TTC549 (cell line): Measurements from ENCODE around the gene GNPNAT1.
A peak's percentile ranks its signal among the peaks of the same experiment; 100 is the strongest.
"Not testable (repeated sequence)": the region's sequence is repeated elsewhere in the genome, so short reads cannot be mapped to it uniquely, and the experiment has no call there.

Experiments used
- FAIRE-seq: peaks from 2 replicates; lab custom pipeline; 2012; peaks lifted over from hg19 to GRCh38; lab: Jason Lieb, UNC

The GNPNAT1 gene

GRCh38 chr14:52790011-52790755 lies 1.2 kb downstream of the GNPNAT1 start:
- FAIRE-seq, result no peak

- no peak for FAIRE-seq
Observed at GRCh38 chr14:52789118-52789517, 2.3 kb downstream of the GNPNAT1 start.

- no peak for FAIRE-seq
Observed at GRCh38 chr14:52786887-52787286, 4.5 kb downstream of the GNPNAT1 start.

DNA sequence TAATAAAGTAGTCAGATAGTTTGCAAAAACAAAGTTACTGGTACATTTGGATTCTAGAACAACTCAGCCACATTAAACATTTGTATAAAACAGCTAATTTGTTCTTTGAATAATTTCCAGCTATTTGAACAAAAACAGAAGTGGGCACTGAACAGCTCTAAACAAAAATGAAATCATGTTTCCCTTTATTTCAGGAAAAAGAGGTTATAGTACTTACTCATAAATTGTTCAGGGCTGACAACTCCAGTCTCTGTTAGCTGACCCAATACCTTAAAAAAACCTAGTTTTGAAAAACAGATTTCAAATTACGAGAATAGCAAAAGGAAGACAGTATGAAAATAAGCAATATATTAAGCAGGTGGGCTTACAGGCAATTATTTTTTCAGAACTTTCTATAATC lies 8.2 kb downstream of the GNPNAT1 start:
- no peak for FAIRE-seq

DNA sequence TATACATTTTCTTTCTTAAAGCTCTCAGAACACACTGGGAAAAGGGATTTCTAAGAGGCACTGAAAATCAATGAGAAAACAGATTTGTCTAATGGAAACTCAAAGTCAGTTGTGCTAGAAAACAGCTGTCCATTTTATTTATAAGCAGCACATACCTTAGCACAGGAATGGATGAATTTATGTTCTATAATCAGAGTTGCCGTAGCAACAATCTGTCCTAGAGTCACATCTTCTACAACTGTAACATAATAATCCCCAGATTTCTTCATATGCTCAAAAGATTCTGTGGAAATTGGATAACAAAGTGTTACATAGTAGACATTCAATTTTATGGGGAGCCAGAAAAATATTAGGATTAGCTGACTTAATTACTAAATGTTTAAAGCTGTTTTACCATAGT lies 9.8 kb downstream of the GNPNAT1 start:
- FAIRE-seq, result no peak

GRCh38 chr14:52780893-52781292 lies 10.5 kb downstream of the GNPNAT1 start:
- FAIRE-seq, result peak; percentile 34

GRCh38 chr14:52778702-52779101 lies 12.7 kb downstream of the GNPNAT1 start:
- FAIRE-seq, result no peak

GRCh38 chr14:52776816-52777215 lies 14.6 kb downstream of the GNPNAT1 start:
- FAIRE-seq, result no peak

DNA sequence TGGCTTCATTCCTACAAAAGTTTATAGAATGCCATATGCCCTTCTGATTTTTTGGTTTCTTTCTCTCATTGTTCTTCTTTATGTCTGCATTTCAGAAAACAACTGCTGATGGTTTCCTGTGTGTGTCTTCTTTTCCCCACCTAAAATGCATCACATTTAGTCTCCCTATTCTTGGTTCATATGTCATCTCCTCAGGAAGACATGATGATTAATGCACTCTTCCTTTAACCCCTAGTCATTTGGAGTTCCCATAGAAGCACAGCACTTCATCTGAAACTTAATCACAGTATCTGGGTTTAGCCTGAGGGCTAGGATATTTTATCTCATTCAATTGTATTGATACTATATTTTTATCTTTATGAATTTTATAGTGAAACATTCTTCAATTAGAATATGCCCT lies 21.5 kb downstream of the GNPNAT1 start:
- FAIRE-seq, result no peak

- FAIRE-seq, result no peak
Observed at GRCh38 chr14:52767058-52767833, 24.2 kb downstream of the GNPNAT1 start.

GRCh38 chr14:52762923-52763322 lies 28.5 kb downstream of the GNPNAT1 start:
- not testable (repeated sequence) for FAIRE-seq

DNA sequence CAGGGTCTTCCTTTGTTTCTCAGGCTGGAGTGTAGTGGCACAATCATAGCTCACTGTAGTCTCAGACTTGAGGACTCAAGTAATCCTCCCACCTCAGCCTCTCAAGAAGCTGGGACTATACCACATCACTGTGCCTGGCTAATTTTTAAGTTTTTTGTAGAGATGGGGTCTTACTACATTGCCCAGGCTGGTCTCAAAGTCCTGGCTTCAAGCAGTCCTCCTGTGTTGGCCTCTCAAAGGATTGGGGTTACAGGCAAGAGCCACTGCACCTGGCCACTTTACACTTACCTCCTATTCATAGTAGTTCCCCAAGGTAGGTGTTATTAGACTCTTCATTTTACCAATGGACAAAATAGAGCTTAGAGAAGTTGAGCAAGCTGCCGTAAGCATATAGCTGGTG lies 32.3 kb downstream of the GNPNAT1 start:
- no peak for FAIRE-seq

DNA sequence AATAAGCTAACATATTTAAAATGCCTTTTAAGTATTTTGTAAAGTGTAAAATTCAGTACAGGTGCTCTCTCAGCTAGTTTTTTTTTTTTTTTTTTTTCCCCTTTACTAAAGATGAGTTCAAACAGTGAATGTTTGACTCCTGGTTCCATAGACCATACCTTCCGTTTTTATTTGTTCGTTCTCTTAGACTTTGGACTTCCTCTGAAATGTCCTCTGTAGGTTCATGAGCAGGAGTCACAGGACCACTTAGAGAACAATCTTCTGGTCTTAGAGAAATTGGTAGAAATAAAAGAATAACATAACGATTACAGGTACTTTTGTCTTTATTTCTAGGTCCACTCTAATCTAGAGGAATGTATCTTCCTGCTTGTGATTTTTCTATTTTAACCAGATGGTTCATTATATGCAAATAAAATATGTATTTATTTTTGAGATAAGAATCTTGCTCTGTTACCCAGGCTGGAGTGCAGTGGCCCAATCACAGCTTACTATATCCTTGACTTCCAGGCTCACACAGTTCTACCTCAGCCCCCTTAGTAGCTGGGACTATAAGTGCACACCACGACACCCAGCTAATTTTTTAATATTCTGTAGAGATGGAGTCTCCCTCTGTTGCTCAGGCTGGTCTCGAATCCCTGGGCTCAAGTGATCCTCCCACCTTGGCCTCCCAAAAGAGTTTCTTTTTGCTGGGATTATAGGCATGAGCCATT lies 35.6 kb downstream of the GNPNAT1 start:
- no peak for FAIRE-seq

DNA sequence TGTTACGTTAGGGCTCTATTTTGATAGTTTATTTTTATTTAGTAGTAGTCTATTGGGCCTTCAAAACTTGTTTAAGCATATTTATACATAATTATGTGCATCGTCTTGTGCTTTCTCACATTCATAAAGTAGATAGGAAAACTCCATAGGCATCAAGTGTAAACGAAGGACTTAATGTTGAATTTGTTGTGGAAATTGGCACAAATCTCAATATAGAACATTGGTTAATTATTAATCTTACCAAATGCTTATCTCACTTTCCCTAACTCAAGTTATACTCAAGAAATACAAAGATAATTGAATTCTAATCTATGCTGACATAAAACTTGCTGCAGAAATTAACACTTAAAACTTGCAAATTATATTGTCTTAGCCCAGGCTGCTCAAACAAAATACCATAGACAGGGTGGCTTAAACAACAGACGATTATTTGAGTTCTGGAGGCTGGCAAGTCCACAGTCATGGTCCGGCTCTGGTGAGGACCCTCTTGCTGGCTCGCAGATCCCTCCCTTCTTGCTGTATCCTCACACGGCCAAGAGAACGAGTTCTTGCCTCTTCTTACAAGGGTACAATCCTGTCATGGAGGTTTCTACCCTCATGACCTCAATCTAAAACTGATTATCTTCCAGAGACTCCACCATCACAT lies 42.6 kb downstream of the GNPNAT1 start:
- no peak for FAIRE-seq

- no peak for FAIRE-seq
Observed at GRCh38 chr14:52741865-52742264, 49.5 kb downstream of the GNPNAT1 start.

GRCh38 chr14:52740751-52741150 lies 50.7 kb downstream of the GNPNAT1 start:
- no peak for FAIRE-seq

- no peak for FAIRE-seq
Observed at GRCh38 chr14:52738409-52738808, 53.0 kb downstream of the GNPNAT1 start.

DNA sequence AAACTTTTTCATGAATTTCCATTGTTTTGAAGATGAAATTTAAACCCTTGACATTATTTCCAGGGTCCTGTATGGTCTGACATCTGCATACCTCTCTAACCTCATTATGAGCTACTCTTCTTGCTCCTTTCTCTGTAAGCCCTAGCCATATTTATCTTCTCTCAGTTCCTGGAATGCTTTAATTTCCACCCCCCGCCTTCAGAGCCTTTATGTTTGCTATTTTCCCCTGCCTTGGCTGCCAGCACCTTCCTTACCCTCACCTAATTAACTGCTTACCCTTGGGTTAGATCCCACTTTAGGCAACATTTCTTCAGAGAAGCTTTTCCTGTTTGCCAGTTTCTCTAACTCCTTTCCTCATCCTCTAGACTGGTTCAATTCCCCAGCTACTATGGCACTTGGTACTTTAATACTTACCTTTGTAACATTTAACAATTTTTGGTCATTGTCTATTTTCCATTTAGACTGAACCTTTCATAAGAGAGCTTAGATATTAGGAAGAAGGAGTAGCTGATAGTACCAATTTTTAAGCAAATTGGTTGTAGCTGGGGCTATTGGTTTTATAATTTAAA lies 55.4 kb downstream of the GNPNAT1 start:
- no peak for FAIRE-seq

DNA sequence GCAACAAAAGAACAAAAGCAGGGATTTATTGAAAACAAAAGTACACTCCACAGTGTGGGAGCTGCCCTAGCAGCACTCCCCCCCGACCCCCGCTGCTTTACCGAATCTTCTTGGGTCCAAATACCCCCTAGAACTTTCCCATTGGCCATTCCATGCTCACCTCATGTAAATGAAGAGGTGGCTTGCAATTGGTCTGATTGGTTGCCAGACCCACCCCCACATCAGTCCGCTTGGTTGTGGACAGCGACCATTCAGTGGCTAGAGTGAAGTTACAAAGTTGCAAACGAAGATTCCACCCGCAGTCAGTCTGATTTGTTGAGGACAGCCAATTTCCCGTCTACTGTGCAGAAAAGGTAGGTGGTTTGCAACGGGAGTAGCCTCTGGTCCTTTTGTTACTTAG lies 57.6 kb downstream of the GNPNAT1 start:
- FAIRE-seq, result no peak

GRCh38 chr14:52730709-52731111 lies 60.7 kb downstream of the GNPNAT1 start:
- FAIRE-seq, result no peak

- no peak for FAIRE-seq
Observed at GRCh38 chr14:52729925-52730708, 61.3 kb downstream of the GNPNAT1 start, which contains the start of gene STYX. Gene STYX, plus strand, starts transcription at chr14:52730166. Its CDS starts 309 bp downstream, at chr14:52730475.
